ENCODE data around the gene PDE10A. TPM values are rescaled to one million over a fixed set of nuclear protein-coding genes. Genes with fewer than 3 reads are reported as not detected.

PDE10A gene
- total and polyA plus RNA-seq, 2 experiments from 2014 or later: 2.0 to 7.2 TPM

GRCh38 chr6:165695722-165696515, 32.9 kb upstream of the PDE10A start:
- Histone ChIP-seq H3K9me3 (ENCODE audit: low read depth) (no peaks in the 10 kb centered on the region), H3K4me1 (ENCODE audit: insufficient read depth) (peaks cover 2% of the 10 kb centered on the region), H3K27ac (no peak overlapping the region), H3K9me2 (replicated peaks; ENCODE audit: insufficient read depth) (no peaks in the 10 kb centered on the region), H3K4me3 (no peak overlapping the region), H3K36me3 (replicated peaks; ENCODE audit: insufficient read depth, low read depth) (no peaks in the 10 kb centered on the region), H4K20me1 (ENCODE audit: insufficient read depth, poor library complexity, severe bottlenecking) (no peaks in the 10 kb centered on the region), H3K79me2 (no peaks in the 10 kb centered on the region), H3K4me2 (no peak overlapping the region), H3K27me3 (no peaks in the 10 kb centered on the region), H2AFZ (no peak overlapping the region)
- 87% methylated on average over 8 of the region's 8 CpGs for WGBS (ENCODE audit: low lambda C conversion rate, missing lambda C conversion rate)
- TF ChIP-seq CTCF (IDR thresholded peaks at IDR 0.05; ENCODE audit: poor library complexity) (no peak), EZH2phosphoT487 (IDR thresholded peaks at IDR 0.05; ENCODE audit: low read depth, severe bottlenecking, unreplicated experiment) (no peak), EZH2 (IDR thresholded peaks at IDR 0.05; ENCODE audit: borderline replicate concordance) (no peak)
- DNase-seq (ENCODE audit: low spot score): no peak

- TF ChIP-seq EZH2phosphoT487 (IDR thresholded peaks at IDR 0.05; ENCODE audit: low read depth, severe bottlenecking, unreplicated experiment) (no peak), CTCF (IDR thresholded peaks at IDR 0.05; ENCODE audit: poor library complexity) (no peak), EZH2 (IDR thresholded peaks at IDR 0.05; ENCODE audit: borderline replicate concordance) (no peak)
- H3K4me2 ChIP-seq: no peak overlapping the region
- WGBS (ENCODE audit: low lambda C conversion rate, missing lambda C conversion rate): 58% methylated on average over 12 of the region's 12 CpGs
- no peak for DNase-seq (ENCODE audit: low spot score)
- no peaks in the 10 kb centered on the region for H4K20me1 ChIP-seq (ENCODE audit: insufficient read depth, poor library complexity, severe bottlenecking)
- no peak overlapping the region for H2AFZ ChIP-seq
- H3K79me2 ChIP-seq: no peaks in the 10 kb centered on the region
- H3K4me3 ChIP-seq: no peak overlapping the region
- H3K4me1 ChIP-seq (ENCODE audit: insufficient read depth): no peaks in the 10 kb centered on the region
- no peak overlapping the region for H3K27ac ChIP-seq
- no peaks in the 10 kb centered on the region for H3K9me3 ChIP-seq (ENCODE audit: low read depth)
- H3K27me3 ChIP-seq: no peaks in the 10 kb centered on the region
- no peaks in the 10 kb centered on the region for H3K9me2 ChIP-seq (replicated peaks; ENCODE audit: insufficient read depth)
- H3K36me3 ChIP-seq (replicated peaks; ENCODE audit: insufficient read depth, low read depth): no peaks in the 10 kb centered on the region
These were observed 31.3 kb upstream of the PDE10A start for GRCh38 chr6:165694296-165694695.

GRCh38 chr6:165692106-165692653, 29.1 kb upstream of the PDE10A start:
- Histone ChIP-seq H3K27ac (no peak overlapping the region), H2AFZ (no peak overlapping the region)

More at GRCh38 chr6:165692106-165692653, 29.1 kb upstream of the PDE10A start:
- Histone ChIP-seq H4K20me1 (ENCODE audit: insufficient read depth, poor library complexity, severe bottlenecking) (no peaks in the 10 kb centered on the region), H3K9me3 (ENCODE audit: low read depth) (no peaks in the 10 kb centered on the region), H3K79me2 (no peaks in the 10 kb centered on the region), H3K9me2 (replicated peaks; ENCODE audit: insufficient read depth) (no peaks in the 10 kb centered on the region), H3K4me2 (no peak overlapping the region), H3K4me1 (ENCODE audit: insufficient read depth) (no peaks in the 10 kb centered on the region), H3K4me3 (no peak overlapping the region), H3K36me3 (replicated peaks; ENCODE audit: insufficient read depth, low read depth) (no peaks in the 10 kb centered on the region), H3K27me3 (no peaks in the 10 kb centered on the region)
- TF ChIP-seq EZH2 (IDR thresholded peaks at IDR 0.05; ENCODE audit: borderline replicate concordance) (no peak), CTCF (IDR thresholded peaks at IDR 0.05; ENCODE audit: poor library complexity) (no peak), EZH2phosphoT487 (IDR thresholded peaks at IDR 0.05; ENCODE audit: low read depth, severe bottlenecking, unreplicated experiment) (no peak)
- no peak for DNase-seq (ENCODE audit: low spot score)
- WGBS (ENCODE audit: low lambda C conversion rate, missing lambda C conversion rate): 83% methylated on average over 11 of the region's 11 CpGs
